GM19193 (cell line): Measurements from ENCODE around the gene MDC1.

Source experiments
- POLR2A ChIP-seq: IDR thresholded peaks from 4 replicates; pipeline ENCODE4 v1.6.1; 2011; ENCODE audit not compliant: insufficient read depth, insufficient read length; ENCODE audit errors: extremely low read depth

The MDC1 gene

DNA sequence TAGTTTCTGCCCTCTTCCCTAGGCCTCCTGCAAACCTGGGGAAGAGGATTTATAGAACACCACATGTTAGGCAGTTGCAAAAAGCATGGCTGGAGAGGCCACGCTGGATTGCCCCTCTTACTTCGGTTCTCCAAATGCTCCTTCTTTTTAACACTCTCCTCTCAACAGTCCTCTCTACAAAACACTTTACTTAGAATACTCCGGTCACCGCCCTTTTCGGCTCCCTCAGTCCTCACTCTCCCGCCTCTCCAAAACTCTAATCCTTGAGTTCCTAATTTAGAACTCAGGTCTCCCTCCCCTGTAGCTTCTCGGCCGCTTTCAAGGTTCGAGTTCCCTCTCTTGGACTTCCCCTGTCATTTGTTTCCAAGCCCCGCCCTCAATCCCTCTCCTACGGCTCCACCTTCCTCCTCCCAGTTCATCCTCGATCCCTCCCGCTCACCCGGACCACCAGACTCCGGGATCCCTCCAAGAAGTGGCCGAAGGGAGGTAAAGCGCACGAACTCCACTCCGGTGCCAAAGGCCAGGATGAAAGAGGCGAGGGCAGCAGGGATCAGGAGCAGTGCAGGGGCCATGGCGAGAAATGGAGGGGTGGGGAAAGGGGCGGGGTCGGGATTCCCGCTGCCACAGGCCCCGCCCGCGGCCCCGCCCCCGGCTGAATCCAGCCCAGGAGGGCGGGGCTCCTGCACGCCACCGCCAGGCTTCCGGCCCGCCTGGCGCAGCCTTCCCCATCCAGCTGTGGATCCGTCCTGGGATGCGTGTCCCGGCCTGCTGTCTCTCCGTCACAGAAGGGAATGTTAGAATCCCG, 26.5 kb downstream of the MDC1 start, which contains the start of gene NRM:
Gene NRM, minus strand, starts transcription at position 582 of the 805 bp plus-strand sequence. Its CDS starts 10 bp downstream, at position 572.
- TF ChIP-seq POLR2A: peak; percentile 64

DNA sequence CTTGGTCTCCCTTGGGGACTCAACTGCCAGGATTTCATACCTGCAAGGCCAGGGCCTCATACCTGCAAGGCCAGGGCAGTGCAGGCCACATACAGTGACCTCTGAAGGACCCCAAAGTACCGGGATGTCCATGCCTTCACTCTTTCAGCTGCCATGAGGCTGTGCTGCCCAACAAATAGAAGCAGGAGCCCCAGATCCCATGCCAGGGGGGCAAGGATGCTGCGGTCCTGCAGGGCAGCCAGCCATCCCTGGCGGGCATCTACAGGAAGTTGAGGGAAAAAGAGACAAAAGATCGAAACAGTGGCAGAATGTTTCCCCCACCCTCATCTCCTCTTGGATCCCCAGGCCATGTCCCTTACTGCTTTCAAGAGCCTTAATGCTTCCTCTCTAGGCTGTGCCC, 27.1 kb downstream of the MDC1 start:
- peak; percentile 19 for TF ChIP-seq POLR2A

DNA sequence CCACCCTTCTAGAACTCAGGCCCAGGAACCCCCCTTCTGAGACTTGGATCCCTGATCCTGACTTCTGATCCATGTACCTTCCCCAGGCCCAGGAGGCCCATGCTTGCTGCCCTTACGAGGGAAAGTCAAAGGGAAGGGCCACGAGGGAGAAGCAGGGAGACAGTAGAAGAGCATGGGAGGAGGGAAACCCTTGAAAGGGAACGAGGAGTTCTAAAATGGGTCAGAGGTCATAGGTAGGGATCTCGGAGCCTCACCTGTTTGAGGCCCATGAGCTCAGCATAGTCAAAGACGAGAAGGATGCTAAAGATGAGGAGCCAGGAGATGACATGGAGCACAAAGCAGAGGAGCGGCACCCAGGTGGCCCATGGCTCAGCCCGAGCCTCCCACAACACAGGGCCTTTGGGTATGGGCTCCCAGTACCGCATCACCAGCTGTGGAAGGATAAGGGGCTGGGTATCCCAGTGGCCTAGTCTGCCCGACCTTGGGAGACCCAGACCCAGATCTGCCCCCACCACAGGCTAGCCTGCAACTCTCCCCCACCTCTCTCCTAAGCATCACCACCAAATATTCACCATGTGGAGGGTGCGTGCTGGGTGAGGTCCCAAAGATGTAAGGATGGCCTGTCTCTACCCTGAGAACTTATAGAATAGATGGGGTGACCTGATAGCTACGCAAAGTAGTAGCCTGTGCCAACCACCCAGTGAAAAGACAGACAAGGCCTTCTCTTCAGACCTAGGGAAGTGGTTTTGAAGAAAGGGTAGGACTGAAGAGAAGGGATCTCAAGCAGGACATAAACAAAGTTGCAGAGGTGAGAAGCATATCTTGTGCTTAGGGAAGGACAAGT, 27.8 kb downstream of the MDC1 start:
- no peak for TF ChIP-seq POLR2A

DNA sequence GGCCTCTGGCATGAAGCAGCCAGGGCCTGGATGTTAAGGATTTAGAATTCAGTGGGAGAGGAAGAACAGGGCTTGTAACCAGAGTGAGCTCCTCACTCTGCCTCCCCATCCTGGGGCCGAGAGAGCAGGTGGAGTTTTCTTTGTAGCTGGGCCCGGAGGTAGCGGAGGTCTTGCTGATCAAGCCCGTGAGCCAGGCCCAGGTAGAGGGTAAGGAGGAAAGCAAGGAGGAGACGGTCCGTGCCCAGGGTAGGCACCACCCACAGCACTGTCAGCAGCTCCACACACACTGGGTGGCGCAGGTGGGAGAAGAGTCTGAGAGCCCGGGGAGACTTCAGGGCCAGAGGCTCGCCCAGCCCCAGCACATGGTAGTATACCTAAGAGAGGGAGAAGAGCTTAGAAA, 28.5 kb downstream of the MDC1 start:
- no peak for TF ChIP-seq POLR2A

DNA sequence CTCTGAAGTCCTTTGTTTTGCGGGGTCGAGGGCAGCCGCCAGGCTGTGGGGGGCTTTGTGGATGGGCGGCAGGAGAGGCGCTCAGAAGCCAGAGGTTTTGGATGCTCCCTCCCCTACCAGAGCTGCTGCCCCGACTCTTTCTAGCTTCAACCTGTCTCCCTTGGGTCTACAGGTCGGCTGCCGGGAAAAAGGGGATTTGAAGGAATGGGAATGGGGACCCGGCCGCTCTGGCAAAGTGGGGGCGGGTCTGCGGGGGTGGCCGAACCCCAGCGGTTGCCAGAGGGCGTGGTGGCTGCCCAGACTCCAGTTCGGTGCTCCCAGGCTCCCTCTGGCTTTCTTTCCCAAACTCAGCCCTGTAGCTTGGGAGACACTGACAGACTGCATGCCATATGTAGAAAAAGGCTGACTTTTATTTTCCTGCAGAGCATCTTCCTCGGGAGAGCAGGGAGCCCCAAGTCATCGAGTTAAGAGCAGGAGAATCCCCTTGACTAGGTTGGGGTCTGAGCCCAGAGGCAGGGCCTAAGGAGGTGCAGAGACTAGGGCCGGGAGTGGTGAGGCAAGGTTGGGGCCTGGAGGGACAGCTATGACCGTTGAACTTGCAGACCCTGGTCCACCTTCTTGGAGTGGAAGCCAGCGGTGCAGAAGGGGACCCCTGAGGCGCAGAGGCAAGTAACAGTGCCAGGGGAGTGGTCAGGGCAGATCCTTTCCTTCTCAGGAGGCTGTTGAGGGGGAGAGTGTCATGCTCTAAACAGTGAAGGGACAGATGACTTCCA, 29.2 kb downstream of the MDC1 start:
- no peak for TF ChIP-seq POLR2A

DNA sequence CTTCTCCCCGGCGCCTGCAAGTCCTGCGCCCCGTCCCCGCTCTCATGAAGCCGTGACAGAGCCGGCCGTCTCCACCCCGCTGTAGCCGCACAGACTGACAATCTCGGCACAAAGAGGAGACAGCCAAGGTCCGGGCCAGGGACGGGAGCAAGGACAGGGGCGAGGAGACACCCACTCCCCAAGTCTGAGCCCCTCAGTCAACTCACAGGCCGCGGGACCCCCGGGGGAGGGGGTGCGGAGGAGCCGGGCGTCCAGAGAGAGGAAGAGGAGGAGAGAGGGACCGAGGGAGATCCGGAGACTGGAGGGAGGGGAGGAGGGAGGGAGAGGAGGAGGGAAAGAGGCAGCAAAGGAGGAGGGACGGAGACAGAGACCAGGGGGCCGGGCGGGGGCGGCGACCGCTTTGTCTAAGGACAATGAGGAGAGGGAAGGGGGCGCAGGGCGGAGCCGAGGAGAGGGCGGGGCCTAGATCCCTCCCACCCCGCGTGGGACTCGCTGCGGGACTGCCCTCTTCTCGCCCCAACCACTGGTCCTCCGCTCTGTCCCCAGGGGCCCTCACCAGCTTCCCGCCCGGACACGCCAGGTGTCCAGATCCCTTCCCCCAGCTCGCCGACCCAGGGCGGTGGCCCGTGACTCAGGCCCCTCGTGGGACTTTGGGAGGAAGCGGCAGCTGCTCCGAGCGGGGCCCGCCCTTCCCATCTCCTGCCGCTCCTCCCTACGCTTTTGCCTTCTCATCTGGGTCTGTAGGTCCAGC, 30.0 kb downstream of the MDC1 start:
- peak; percentile 58 for TF ChIP-seq POLR2A

DNA sequence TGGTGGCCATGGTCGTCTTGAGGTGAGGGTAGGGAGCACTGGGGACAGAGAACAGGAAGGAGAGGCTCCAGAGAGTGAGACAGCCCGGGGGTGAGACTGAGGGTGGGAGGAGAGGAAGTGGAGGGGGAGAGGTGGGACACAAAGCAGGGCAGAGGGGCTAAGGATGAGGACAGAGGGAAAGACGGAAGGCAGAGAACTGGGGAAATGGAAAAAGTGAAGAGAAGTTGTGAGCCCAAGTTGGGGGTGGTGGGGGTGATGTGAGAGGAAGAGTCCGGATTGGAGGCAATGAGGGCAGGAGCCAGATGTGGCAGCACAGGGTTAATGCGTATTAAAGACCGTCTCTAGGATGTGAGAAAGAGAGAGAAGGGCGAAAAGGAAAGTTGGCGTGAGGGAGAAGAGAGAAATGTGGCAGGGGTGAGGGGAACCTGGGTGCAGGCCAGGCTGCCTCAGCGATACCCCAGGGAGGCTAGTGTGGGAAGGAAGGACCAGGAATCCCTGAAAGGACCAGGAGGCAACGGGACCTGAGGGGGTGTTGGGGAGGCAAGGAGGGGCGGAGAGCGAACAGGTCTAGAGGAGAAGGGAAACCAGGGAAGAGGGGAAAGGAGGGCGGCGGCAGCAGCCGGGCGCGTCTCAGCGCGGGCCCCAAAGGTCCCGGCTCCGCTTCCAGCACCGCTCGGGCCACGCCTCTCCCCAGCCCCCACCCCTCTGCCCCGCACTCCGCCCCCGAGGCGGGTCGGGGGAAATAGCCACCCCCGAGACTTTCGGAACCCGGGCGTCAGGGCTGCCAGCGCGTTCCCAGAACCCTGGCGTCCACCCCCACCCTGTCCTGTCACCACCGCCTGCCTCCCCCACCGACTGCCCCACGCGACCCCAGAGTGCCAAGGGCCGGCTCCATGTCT, 30.8 kb downstream of the MDC1 start, which contains the start of gene PPP1R18:
Gene PPP1R18, minus strand, starts transcription at position 637 of the 899 bp plus-strand sequence. Its CDS starts 627 bp downstream, at position 10.
- peak; percentile 52 for TF ChIP-seq POLR2A

DNA sequence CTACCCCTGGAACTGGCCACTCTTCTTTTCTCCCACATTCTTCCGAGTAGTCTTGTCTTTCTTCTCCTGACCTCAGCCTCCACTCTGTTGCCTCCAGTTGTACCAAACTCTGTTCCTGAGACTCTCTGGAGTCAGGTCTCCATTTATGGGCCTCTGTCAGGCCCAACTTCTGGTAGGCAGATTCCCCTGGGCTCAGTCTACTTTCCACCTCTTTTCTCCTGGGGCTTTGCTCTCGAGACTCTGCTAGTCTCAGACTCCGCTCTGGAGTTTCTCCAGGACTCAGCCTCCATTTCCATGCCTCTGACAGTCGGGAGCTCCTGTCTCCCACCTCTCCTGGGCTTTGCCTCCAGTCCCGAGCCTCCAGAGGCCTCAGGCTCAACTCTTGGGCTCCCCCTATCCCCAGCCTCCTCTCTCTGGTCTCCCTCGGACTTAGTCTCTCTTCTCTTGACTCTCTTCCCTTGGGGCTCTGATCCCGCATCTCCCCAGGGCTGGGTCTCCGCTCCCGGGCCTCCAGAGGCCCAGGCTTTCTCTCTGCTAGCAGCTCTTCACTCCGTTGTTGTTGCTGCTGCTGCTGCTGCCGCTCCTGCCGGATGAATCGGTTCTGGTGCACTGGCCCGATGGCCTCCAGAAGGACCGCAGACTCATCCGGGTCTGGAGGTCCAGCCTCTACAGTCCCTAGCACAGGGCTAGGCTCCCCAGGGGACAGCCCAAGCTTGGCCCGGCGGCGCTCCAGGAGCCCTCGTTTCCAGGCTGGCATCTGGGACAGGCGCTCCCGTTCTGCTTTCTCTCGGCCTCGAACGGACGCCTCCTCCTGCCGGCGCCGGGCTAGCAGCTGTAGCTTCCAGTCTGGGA, 31.7 kb downstream of the MDC1 start:
- no peak for TF ChIP-seq POLR2A

DNA sequence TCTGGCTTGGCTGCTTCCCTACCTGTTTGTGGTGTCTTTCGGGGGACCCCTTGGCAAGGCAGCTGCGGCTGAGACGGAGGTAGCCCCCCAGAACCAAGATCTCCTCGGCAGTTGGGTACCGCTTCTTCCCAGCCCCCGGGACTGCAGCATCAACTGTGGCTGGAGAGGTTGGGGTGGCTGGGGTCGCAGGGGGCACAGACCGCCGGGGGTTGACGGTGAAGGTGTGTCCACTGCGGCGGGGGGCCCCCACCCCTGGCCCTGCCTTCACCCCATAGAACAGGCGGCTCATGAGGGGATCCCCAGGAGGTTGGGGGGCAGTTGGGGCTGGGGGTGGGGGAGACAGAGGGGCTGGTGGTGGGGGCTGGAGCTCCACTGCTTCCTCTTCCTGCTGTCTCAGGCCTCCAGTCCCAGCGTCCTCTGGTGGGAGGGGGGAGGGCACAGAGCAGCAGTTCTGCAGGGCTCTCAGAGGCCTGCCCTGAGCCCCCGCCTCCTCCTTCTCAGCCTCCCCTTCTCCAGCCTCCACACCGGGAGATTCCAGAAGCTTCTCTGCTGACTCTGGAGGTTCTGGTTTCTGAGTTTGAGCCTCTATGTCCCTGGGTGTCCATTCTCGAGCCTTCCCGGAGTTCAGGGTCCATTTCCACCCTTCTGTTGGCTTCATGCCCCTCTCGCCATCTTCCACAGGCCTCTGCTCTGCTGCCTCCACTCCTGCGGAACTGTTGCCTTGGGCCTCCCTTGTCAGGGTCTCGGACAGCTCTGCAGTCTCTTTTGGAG, 32.5 kb downstream of the MDC1 start:
- peak; percentile 25 for TF ChIP-seq POLR2A

DNA sequence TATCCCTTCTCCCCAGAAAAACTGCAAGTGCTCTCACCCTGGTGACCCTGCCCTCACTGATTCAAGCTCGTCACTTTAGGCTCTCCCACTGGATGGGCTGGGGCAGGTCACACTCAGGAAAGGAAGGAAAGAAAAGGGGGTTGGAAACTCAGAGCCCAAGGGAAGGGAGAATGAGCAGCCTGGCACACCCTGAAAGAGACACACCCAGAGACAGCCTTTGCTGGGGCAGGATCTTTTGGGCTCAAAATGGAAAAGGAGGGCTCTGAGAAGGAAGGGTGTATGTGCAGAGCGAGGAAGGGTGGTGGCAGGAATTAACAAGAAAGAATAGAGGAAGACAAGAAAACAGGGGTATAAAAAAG, 33.1 kb downstream of the MDC1 start:
- TF ChIP-seq POLR2A: no peak

DNA sequence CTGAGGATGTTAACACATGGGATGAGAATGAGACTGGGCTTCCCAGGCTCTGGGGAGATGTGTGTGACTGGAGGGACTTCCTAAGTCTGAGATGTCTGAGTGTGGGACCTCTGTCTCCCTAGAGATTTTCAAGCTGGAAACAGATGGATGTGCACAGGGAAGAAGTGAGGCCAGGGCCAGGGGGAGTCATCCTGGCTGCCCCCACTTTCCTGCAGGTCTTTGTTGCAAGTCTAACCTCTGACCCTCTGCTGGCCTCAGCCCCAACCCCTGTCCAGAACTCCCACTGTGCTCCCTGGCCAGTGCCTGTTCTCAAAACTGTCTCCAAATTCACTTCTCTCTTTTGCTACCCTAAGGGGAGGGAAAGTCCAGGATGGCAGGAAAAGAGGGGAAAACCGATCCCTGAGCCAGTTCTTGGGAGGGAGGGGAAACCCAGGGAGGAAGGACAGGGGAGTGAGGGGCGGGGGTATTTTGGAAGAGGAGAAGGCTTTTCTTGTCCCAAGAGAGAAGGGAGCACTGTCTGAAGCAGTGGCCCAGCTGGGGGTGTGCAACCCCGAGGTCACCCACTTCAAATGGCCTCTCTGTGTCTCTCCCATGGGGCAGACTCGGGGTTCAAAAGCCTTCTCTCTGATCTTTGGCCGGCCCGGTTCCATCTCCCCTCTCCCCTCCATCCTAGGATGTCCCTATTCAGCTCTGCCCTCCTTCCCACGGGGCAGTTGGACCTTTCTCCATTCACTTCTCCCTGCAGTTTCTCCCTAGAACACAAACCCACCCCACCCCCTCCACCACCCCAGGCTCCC, 33.7 kb downstream of the MDC1 start:
- no peak for TF ChIP-seq POLR2A
